Renal cortical epithelial cell (primary cell): ENCODE data around the gene GALM. TPM values are rescaled to one million over a fixed set of nuclear protein-coding genes. Genes with fewer than 3 reads are reported as not detected.
"Not testable (repeated sequence)": the region's sequence is repeated elsewhere in the genome, so short reads cannot be mapped to it uniquely, and the experiment has no call there.

Experiments used
- DNase-seq: peaks from one replicate; pipeline ENCODE4 v3.0.0-alpha.2; 2011; ENCODE audit warnings: low read depth
- total RNA-seq: library from RNA; depleted of rRNA; stranded (reverse); fragments of >200 nt; gene quantifications from 2 replicates; pipeline ENCODE4 v1.2.3, GENCODE V29; 2014

Gene GALM
- total RNA-seq = 3.1 and 10.5 TPM in 2 replicates

DNA sequence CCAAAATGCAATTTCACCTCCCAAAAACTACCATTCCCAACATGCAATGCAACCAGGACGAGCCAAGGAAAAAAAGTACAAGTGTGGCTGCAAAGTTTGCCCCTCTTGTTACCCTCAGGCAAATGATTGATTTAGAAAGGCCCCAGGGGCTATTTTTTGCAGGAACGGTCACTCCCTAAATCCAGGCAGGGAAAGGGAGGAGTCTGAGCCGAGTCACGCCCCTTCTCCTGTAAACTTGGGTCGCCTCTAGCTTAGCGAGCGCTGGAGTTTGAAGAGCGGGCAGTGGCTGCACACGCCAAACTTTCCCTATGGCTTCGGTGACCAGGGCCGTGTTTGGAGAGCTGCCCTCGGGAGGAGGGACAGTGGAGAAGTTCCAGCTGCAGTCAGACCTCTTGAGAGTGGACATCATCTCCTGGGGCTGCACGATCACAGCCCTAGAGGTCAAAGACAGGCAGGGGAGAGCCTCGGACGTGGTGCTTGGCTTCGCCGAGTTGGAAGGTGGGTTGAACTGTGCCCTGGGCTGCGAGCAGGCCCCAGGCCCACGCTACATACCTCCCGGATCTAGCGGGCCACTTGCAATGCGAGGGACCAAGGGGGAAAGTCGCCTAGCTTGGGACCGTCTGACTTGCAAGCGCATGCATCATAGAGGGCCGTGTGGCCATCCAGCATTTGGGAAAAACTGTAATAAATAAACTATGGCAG lies at the start of gene GALM:
Gene GALM, plus strand, starts transcription at position 261 of the 702 bp plus-strand sequence. Its CDS starts 48 bp downstream, at position 309.
- DNase-seq = peak; percentile 96

DNA sequence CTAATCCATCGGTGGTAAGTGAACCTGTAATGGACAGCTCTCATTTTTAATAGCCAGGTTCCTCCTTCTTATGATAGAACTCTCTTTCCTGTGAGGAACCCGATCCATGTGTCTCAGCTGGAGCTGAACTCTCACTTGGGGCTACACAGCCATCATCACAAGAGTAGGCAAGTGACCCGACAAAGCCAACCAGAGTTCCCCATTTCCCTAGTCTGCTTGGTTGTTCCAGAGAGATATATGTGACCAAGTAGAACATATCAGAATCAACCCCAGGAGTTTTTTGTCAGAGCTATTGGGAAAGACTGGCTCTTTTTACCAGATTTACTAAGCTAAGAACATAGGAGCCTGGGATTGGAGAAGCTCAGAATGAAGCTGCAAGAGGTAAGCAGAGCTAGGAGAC lies 48.6 kb upstream of the GALM start:
- DNase-seq = no peak

DNA sequence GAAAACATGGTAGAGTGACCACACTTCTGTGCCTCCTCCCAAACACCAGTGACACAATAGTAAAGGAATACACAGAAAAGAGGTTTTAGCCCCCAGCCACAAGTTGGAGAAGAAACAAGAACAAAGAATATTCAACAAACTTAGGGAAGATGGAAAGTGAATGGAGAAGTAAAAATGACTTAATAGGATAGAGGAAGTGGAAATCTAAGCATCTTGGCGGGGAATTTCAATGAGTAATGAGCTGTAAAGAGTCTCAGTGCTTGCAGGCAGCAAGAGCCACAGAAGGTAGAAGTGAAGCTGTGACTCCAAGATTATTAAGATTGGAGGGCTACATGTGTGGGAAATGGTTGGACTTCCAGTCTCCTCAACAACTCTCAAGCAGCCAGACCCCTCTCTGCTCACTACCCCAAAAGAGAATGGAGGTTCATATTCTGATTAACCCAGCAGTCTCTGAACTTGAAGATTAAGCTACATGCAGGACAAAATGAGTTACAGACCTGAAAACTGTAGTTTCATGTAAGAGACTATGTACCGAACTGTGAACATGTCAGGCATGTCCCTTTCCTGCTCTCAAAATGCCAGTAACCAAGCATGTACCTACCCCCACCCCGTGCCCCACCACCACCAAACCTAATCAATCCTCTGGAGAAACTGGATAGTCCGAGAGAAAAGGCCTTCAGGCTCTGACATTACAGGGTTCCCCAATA lies 46.3 kb upstream of the GALM start:
- peak; percentile 32 for DNase-seq

DNA sequence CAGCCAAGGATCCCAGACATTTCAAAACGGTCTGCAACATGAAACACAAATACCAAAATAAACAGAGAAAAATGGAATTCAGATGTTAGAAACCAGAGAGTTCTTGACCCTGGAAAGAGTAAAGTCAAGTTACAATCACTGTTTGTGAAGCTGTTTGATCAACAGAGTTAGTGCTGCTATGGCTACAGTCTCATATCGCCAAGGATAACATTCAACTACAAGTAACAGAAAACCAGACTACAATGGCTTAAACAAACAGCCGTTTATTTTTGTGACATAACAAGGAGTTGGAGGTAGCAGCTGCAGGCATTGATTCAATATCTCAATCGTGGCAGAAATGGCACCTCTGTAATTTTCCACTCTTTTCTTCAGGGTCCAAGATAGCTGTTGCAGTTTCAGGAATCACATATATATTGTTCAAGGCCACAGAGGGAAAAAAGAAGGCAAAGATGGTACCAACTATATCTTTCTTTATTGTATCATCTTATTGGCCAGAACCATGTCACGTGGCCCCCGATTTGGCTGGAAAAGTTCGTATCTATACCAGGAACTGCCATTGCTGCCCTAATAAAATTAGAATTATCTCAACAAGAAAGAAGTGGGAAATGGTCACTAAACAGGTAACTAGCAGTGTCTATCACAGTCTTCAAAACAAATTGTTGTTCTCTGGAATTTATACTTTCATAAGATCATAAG lies 45.5 kb upstream of the GALM start:
- DNase-seq = peak; percentile 61

DNA sequence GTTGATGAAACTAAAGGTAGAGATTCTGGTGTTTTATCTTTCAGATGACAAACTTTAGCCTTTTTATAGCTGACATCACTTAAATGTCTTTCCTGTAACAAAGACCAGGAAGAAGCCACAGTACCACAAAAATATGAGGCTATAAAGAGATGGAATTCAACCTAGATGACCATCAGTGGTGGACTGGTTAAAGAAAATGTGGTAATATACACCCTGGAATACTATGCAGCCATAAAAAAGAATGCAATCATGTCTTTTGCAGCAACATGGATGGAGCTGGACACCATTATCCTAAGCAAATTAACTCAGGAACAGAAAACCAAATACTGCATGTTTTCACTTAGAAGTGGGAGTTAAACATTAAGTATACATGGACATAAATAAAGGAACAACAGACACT lies 44.9 kb upstream of the GALM start:
- DNase-seq = no peak

DNA sequence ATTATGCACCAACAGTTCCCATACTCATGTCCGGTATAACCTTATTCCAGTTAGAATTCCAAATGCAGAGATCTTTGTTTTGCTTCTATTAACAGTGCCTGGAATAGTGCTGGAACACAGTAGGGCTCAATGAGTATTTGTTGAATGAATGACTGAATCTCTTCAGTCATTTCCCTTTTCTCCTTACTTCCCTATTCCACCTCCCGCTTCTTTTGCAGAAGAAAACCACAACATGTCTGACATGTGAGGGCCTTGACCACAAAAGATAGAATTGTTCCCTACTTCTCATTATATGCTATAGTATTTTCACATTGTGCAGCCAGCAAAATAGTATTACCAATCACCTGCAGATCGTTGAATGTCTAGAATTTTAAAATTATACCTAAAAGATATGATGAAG lies 43.7 kb upstream of the GALM start:
- DNase-seq = no peak

DNA sequence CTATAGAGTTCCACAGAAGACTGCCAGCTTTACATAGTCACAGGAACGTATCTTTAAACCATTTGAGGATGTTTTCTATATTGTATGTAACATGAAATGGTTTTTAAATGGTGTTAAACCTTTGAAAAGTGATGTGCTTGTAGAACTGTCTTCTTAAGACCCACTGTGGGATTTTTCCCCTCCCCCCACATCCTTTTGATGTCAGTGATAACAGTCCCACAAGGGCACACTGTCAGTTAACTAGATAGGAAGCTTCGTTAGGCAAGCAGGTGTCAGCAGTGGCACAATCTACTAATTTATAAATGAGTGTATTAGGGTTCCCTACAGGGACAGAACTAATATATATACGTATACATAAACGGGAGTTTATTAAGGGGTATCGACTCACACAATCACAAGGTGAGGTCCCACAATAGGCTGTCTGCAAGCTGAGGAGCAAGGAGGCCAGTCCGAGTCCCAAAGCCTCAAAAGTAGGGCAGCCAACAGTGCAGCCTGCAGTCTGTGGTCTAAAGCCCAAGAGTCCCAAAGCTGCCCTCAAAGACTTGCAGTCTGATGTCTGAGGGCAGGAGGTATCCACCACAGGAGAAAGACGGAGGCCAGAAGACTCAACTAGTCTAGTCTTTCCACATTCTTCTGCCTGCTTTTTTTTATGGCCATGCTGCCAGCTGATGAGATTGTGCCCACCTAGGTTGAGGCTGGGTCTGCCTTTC lies 39.4 kb upstream of the GALM start:
- DNase-seq = no peak

DNA sequence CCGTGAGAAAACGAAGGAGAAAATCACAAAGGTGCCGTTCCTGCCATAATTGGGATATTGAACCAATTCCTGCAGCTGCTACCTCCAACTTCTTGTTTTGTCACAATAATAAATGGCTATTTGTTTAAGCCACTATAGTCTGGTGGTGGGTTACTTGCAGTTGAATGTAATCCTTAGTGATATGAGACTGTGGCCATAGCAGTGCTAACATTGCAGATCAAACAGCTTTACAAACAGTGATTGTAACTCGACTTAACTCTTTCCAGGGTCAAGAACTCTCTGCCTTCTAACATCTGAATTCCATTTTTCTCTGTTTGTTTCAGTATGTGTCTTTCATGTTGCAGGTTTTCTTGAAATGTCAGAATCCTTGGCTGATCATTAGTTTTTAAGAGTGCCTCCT lies 38.5 kb upstream of the GALM start:
- DNase-seq = no peak

DNA sequence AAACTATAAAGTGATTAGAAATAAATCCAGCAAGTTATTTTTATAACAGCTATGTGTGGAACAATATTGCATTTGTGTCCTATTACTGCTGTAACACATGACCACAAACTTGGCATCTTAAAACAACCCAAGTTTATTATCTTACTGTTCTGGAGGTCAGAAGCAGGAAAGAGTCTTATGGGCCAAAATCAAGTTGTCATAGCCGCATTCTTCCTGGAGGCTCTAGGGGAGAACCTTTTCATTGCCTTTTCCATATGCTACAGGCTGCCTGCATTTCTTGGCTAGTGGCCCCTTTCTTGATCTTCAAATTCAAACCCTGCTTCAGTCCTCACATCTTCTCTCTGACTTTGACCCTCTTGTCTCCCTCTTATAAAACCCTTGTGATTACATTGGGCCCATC lies 36.2 kb upstream of the GALM start:
- DNase-seq = no peak

DNA sequence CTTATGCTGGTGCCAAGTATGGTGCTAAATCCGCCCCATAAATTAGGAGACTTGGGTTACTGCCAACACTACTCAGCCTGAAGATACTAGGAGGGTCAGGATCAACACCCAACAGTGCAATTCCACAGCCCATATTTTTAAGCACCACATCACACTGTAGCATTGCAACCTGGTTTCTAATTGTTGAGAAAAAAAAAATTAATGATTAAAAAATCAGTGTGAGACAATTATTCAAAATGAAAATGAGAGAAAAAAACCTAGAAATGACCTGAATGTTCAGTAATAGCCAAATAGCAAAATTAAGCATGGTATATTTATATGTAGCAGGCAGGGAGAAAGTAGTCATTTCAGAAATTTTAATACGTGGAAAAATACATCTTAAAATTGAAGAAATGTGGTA lies 33.9 kb upstream of the GALM start:
- DNase-seq = no peak

DNA sequence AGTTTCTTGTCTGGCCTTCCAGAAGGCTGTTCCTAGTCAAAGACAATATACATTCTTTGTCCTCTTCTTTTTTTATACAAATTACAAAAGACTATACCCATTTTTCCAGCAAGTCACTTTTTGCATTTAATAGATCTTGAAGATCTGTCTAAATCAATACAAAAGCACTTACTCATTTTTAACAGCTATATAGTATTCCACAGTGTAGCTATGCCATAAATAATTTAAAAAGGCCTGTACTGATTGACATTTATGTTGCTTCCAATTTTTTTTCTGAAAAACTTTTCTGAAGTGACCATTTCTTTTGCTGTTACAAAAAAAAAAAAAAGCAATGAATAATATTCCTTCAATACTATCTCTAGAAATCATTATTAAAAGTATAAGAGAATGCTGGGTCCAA lies 32.9 kb upstream of the GALM start:
- DNase-seq = no peak

DNA sequence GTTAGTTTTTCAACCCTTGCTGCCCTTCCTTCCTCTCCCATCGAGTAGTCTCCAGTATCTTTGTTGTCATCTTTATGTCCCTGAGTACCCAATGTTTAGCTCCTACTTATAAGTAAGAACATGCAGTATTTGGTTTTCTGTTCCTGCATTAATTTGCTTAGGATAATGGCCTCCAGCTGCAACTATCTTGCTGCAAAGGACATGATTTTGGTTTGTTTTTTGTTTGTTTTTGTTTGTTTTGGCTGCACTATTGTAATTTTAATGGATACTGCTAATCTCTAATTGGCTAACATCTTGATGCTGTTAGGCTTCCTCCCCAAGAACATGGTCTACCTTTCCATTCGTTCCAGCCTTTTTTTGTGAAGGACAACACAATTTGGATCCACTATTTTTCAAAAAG lies 32.0 kb upstream of the GALM start:
- no peak for DNase-seq

DNA sequence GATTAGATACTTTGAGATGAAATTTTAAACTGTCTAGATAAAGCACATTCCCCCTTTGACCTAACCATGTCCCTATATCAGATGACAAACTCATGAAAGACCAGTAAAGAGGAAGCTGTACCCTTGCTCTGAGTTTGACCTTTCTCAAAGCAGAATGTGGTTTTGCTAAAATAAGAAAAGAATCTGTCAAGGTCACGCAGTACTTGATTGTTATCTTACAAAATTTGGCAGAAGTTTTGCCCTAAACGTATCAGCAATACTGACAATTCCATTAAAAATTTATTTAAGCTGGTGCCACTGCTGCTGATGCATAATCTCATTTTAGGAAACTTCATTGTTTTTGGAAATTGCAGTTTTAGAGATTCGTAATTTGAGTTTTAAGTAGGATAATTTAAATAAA lies 31.2 kb upstream of the GALM start:
- DNase-seq = no peak

DNA sequence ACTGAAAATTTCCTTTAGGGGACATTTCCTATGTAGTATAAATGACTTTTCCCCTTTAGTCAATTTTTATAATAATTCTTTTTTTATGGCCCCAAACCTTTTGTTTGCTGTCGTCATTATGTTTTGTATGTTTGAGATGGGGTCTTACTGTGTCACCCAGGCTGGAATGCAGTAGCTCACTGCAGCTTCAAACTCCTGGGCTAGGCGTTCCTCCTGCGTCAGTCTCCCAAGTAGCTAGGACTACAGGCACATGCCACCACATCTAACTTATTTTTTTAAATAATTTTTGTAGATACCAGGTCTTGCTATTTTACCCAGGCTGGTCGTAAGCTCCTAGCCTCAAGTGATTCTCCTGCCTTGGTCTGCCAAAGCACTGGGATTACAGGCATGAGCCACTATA lies 30.8 kb upstream of the GALM start:
- no peak for DNase-seq

DNA sequence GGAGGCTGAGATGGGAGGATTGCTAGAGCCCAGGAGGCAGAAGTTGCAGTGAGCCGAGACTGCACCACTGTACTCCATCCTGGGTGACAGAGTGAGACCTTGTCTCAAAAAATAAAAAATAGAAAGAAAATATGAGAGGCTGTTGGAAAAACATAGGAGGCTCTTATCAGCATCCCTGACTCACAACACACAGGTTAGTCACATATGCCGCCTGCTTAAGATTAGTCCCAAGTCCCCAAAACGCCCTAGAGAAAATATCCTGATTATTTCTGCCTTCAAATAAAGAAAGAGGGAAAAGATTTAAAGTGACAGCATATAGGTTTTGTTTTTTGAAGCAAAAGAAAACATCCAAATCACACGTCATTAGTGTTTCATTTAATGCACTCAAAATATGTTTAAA lies 29.8 kb upstream of the GALM start:
- DNase-seq = no peak

DNA sequence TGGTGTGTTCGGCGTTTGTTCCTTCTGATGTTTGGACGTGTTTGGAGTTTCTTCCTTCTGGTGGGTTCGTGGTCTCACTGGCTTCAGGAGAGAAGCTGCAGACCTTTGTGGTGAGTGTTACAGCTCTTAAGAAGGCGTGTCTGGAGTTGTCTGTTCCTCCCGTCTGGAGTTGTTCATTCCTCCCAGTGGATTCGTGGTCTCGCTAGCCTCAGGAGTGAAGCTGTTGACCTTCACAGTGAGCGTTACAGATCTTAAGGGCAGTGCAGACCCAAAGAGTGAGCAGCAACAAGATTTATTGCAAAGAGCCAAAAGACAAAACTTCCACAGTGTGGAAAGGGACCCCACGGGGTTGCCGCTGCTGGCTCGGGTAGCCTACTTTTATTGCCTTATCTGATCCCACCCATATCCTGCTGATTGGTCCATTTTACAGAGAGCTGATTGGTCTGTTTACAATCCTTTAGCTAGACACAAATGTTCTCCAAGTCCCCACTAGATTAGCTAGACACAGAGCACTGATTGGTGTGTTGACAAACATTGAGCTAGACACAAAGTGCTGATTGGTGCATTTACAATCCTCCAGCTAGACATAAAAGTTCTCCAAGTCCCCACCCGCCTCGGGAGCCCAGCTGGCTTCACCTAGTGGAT lies 23.4 kb upstream of the GALM start:
- DNase-seq = not testable (repeated sequence)

DNA sequence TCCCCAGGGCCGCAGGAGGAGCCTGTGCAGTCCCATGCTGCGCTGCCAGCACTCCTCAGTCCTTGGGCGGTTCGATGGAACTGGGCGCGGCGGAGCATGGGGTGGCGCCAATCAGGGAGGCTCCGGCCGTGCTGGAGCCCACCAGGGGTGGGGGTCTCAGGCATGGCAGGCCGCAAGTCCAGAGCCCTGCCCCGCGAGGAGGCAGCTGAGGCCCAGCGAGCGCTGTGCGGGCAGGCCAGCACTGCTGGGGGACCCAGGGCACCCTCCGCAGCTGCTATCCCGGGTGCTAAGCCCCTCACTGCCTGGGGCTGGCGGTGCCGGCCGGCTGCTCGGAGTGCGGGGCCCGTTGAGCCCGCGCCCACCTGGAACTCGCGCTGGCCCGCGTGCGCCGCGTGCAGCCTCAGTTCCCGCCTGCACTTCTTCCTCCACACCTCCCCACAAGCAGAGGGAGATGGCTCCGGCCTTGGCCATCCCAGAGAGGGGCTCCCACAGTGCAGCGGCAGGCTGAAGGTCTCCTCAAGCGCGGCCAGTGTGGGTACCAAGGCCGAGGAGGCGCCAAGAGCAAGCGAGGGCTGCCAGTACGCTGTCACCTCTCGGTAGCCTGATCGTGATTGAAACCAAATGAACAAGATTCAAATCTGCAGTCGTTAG lies 22.8 kb upstream of the GALM start:
- DNase-seq = no peak

DNA sequence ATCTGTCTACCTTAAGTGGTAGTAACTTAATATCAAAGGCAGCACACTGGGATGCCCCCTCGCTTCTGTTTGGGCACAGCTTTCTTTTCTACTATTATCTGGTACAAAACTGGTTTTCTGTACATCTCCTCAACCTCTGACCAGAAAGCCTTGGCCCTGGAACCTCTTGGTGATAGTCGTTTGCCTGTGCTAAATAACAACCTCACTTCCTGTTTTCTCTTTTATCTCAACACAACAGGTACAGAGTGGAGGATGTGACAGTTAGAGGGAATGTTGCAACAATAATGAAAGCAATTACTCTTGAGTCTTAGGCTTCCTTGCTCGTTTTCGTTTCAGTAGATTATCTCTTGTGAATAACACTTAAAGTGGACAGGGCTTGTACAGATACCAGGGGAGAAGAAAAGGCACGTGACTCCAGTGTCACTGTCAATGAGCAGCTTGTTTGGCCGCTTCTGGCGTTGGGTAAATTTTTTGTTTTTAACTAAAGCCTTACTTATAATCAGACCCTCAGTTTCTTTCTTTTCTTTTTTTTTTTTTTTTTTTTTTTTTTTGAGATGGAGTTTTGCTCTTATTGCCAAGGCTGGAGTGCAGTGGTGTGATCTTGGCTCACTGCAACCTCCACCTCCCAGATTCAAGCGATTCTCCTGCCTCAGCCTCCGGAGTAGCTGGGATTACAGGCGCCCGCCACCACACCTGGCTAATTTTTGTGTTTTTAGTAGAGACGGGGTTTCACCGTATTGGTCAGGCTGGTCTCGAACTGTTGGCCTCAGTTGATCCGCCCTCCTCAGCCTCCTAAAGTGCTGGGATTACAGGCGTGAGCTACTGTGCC lies 22.0 kb upstream of the GALM start:
- not testable (repeated sequence) for DNase-seq

DNA sequence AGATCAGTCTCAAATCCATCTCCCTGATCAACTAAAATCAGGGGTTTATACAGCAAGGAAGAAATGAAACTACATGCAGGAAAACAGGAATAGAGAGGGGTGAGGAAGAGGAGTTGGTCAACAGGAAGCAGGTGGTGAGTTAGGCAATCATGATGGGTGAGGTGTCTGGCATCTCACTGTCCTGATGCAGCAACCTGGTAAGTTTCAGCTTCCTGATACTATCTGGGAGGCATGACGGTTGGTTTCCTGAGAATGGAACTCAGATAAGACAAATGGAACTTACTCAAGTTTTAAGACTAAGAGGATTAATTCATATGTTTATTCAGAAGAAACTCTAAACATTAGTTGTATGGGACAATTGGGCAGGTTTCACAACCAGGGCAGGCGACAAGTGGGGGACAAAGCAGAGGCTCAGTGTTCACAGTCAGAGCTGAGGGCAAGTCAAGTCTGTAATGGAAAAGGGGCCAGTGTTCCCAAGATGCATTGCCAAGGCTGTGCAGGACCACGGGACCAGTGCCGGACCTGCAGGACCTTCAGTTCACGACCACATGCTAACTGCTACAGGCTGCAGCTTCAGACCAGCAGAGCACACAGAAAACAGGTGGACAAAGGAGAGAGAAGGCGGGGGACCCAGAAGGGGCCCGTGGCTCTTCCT lies 17.7 kb upstream of the GALM start:
- DNase-seq = no peak

DNA sequence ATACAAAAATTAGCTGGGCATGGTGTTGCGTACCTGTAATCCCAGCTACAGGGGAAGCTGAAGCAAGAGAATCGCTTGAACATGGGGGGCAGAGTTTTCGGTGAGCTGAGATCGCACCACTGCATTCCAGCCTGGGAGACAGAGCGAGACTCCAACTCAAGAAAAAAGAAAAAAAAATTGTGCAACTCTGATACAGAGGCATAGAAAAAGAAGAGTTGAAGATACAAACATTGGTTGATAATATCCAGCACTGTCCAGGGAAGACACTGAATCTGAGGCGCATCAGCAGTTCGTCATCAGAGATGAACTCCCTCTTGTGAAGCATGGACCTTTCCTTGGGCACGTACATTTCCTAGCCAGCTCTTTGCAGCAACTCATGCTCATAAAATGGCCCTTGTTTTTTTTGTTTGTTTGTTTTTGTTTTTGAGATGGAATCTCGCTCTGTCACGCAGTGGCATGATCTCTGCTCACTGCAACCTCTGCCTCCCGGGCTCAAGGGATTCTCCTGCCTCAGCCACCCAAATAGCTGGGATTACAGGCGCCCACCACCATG lies 16.7 kb upstream of the GALM start:
- no peak for DNase-seq
